Measurements from ENCODE around the gene ENG.
A peak's percentile ranks its signal among the peaks of the same experiment; 100 is the strongest.

ENG gene

GRCh38 chr9:127772603-127773002 is 81.9 kb downstream of the ENG start:
- DNase-seq = no peak

GRCh38 chr9:127771570-127772189 is 82.8 kb downstream of the ENG start:
- DNase-seq = no peak

GRCh38 chr9:127770905-127771569 is 83.4 kb downstream of the ENG start:
- DNase-seq = peak; percentile 98

GRCh38 chr9:127770583-127770904 is 83.9 kb downstream of the ENG start:
- DNase-seq = no peak

GRCh38 chr9:127769929-127770582 is 84.4 kb downstream of the ENG start:
- no peak for DNase-seq

- DNase-seq = no peak
Measured at GRCh38 chr9:127769101-127769500, 85.4 kb downstream of the ENG start.

- no peak for DNase-seq
Measured at GRCh38 chr9:127768698-127769097, 85.8 kb downstream of the ENG start.

GRCh38 chr9:127767909-127768331 is 86.5 kb downstream of the ENG start:
- DNase-seq = peak; percentile 83

- no peak for DNase-seq
Measured at GRCh38 chr9:127767410-127767809, 87.0 kb downstream of the ENG start.

- no peak for DNase-seq
Measured at GRCh38 chr9:127765418-127765817, 89.0 kb downstream of the ENG start.

All from fibroblast of skin of scalp (primary cell).